ENCODE results near the gene C8G. TPM values are rescaled to one million over a fixed set of nuclear protein-coding genes. Genes with fewer than 3 reads are reported as not detected.

The C8G gene
- total RNA-seq, 1 donor from 2014 or later: 2.8 TPM

DNA sequence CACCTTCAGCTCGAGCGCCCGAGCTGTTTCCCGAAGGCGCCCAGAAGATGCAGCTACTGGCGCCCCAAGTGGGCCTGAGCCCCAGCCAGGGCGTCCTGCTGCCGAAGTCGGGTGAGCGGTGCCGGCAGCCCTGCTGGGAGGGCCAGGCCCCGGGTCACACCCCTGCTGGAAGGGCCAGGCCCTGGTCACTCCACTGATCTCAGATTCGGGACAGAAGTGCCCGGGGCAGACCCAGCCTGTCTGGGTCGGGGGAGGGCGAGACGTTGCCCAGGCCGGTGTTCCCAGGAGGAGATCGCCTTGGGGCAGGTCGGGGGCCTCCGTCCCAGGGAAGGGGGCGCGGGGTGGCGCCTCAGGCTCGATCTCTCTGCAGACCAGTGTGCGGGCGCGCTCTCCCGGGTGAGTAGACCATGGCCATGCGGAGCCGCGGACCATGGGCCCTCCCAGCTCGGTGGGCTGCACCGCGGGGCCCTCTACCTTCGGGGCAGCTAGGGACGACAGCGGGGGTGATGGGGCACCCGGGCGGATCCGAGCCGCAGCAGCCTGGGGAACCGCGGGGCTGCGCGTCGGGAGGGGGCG lies 40.1 kb downstream of the C8G start:
- DNase-seq (ENCODE audit: low spot score, unreplicated experiment): no peak
- Mint-ChIP-seq H3K9me3 (ENCODE audit: low read depth) (no peaks in the 10 kb centered on the region), H3K4me1 (ENCODE audit: low read depth) (peaks cover 9% of the 10 kb centered on the region), H3K4me3 (ENCODE audit: low read depth) (no peak overlapping the region), H3K36me3 (ENCODE audit: insufficient read depth) (no peaks in the 10 kb centered on the region), H3K27ac (no peak overlapping the region), H3K27me3 (peaks cover 13% of the 10 kb centered on the region)
- TF ChIP-seq, protein P1, sequence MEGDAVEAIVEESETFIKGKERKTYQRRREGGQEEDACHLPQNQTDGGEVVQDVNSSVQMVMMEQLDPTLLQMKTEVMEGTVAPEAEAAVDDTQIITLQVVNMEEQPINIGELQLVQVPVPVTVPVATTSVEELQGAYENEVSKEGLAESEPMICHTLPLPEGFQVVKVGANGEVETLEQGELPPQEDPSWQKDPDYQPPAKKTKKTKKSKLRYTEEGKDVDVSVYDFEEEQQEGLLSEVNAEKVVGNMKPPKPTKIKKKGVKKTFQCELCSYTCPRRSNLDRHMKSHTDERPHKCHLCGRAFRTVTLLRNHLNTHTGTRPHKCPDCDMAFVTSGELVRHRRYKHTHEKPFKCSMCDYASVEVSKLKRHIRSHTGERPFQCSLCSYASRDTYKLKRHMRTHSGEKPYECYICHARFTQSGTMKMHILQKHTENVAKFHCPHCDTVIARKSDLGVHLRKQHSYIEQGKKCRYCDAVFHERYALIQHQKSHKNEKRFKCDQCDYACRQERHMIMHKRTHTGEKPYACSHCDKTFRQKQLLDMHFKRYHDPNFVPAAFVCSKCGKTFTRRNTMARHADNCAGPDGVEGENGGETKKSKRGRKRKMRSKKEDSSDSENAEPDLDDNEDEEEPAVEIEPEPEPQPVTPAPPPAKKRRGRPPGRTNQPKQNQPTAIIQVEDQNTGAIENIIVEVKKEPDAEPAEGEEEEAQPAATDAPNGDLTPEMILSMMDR (IDR thresholded peaks at IDR 0.05; ENCODE audit: unreplicated experiment): no peak

DNA sequence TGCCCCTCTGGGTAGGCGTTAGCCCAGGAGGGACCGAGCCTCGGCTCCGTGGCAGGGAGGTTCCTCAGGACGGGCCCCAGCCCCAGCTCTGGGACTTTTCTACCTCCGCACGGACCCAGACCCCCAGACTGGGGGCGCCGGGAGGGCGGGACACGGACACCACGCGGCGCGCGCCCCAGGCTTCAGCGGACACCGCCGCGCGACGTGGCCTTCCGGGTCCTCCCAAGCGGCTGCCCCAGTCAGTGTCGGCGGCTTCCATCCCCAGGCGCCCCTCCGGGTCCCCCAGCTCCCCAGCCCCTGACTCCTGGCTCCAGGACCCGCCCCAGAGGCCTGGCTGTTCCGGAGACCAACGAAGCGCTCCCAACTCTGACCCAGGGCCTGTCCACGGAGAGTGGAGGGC lies 40.8 kb downstream of the C8G start:
- no peak overlapping the region for H3K4me3 Mint-ChIP-seq (ENCODE audit: low read depth)
- no peak for DNase-seq (ENCODE audit: low spot score, unreplicated experiment)
- peaks cover 9% of the 10 kb centered on the region for H3K4me1 Mint-ChIP-seq (ENCODE audit: low read depth)
- H3K9me3 Mint-ChIP-seq (ENCODE audit: low read depth): no peaks in the 10 kb centered on the region
- H3K27ac Mint-ChIP-seq: no peak overlapping the region
- peaks cover 8% of the 10 kb centered on the region for H3K27me3 Mint-ChIP-seq
- H3K36me3 Mint-ChIP-seq (ENCODE audit: insufficient read depth): no peaks in the 10 kb centered on the region
- TF ChIP-seq, protein P1 (IDR thresholded peaks at IDR 0.05; ENCODE audit: unreplicated experiment): no peak

DNA sequence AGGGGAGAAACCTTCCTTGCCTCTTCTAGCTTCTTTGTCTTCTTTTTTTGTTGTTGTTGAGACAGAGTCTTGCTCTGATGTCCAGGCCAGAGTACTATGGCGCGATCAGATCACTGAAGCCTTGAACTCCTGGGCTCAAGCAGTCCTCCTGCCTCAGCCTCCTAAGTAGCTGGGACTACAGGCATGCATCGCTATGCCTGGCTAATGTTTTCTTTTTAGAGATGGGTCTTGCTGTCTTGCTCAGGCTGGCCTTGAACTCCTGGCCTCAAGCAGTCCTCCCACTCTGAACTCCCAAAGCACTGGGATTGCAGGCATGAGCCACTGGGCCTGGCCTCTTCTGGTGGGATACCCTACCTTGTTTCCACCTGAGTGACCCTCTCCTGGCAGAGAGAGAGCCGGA lies 43.8 kb downstream of the C8G start:
- Mint-ChIP-seq H3K27me3 (peaks cover 5% of the 10 kb centered on the region), H3K27ac (peak overlapping the region; percentile 86), H3K4me3 (ENCODE audit: low read depth) (no peak overlapping the region), H3K9me3 (ENCODE audit: low read depth) (no peaks in the 10 kb centered on the region), H3K4me1 (ENCODE audit: low read depth) (peaks cover 9% of the 10 kb centered on the region), H3K36me3 (ENCODE audit: insufficient read depth) (no peaks in the 10 kb centered on the region)
- TF ChIP-seq, protein P1 (IDR thresholded peaks at IDR 0.05; ENCODE audit: unreplicated experiment): no peak
- DNase-seq (ENCODE audit: low spot score, unreplicated experiment): no peak

DNA sequence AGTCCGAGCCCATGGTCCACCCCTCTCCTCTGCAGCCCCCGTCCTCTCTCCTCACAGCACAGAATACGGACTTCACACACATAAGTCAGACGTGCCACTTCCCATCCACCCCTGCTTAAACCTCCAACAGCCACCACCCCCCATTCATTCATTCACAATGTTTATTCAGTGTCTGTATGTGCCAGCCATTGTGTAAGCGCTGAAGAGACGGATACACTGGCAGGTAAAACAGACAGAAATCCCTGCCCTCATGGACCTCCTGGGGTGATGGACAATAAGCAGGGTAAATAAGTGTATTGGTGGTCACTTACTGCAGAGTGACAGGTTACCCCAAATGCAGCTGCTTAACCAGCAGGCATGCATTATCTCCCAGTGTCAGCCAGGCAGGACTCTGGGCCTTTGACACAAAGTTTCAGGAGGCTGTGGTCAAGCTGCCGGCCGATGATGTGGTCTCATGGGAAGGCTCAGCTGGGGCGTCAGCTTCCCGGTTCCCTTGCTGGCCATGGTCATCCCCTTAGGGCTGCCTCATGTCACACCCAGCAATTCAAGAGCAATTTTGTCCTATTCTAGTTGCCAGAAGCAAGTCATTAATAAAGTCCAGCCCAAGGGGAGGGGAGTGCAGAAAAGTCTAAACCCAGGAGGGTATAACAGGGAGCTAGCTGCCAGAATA lies 45.3 kb downstream of the C8G start:
- no peak for DNase-seq (ENCODE audit: low spot score, unreplicated experiment)
- Mint-ChIP-seq H3K9me3 (ENCODE audit: low read depth) (no peaks in the 10 kb centered on the region), H3K4me1 (ENCODE audit: low read depth) (peaks cover 9% of the 10 kb centered on the region), H3K27me3 (peaks cover 2% of the 10 kb centered on the region), H3K36me3 (ENCODE audit: insufficient read depth) (no peaks in the 10 kb centered on the region), H3K4me3 (ENCODE audit: low read depth) (peak overlapping the region; percentile 6), H3K27ac (peak overlapping the region; percentile 10)
- TF ChIP-seq, protein P1 (IDR thresholded peaks at IDR 0.05; ENCODE audit: unreplicated experiment): no peak

DNA sequence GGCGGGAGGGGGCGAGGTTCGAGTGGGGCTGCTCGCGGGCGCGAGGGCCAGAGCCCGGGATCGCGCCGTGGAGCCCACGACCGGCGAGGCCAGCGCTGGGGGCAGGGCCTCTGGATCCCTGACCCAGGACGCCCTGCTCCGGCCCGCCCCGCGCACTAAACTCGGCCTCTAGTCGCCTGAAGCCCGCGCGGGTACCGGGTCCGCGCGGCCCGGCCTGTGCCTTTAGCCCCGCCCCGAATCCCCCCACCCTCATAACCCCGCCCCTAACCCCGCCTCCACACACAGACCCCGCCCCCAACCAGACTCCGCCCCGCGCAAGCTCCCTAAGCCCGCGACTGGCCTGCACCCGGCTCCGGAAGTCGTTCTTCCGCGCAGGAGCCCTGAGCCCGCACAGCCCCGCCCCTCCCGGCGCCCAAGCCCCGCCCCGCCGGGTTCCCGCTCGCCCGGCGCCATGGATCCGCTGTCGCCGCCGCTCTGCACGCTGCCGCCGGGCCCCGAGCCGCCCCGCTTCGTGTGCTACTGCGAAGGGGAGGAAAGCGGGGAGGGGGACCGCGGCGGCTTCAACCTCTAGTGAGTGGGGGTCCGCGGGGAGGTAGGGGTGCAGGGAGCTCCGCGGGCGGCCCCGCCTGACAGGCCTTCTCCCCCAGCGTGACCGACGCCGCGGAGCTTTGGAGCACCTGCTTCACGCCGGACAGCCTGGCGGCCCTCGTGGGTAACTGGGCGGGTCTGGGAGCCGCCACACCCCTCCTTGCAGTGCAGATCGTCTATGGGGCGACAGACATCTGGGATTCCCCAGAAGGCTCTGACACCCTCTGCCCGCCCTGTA lies 47.2 kb downstream of the C8G start, which contains the start of gene PAXX:
TSS of gene PAXX (plus strand) at position 430 of the 826 bp plus-strand sequence. CDS start at position 452, 22 bp downstream.
- TF ChIP-seq, protein P1 (IDR thresholded peaks at IDR 0.05; ENCODE audit: unreplicated experiment): no peak
- Mint-ChIP-seq H3K9me3 (ENCODE audit: low read depth) (no peaks in the 10 kb centered on the region), H3K36me3 (ENCODE audit: insufficient read depth) (no peaks in the 10 kb centered on the region), H3K27me3 (peaks cover 2% of the 10 kb centered on the region), H3K4me1 (ENCODE audit: low read depth) (peaks cover 11% of the 10 kb centered on the region), H3K27ac (peak within 1 kb of the TSS; percentile 69), H3K4me3 (ENCODE audit: low read depth) (peak within 1 kb of the TSS; percentile 76)
- DNase-seq (ENCODE audit: low spot score, unreplicated experiment): peak; percentile 89

Measured in progenitor cell of endocrine pancreas (in vitro differentiated cells).